ENCODE results near the gene NELL1. TPM values are rescaled to one million over a fixed set of nuclear protein-coding genes. Genes with fewer than 3 reads are reported as not detected.

NELL1 gene
- total RNA-seq, 2 experiments from 2014 or later, result not detected

GRCh38 chr11:21142007-21142406 lies 472.6 kb downstream of the NELL1 start:
- no peak for ATAC-seq (ENCODE audit: poor library complexity)
- Mint-ChIP-seq H3K9me3 (peaks cover 6% of the 10 kb centered on the region), H3K4me3 (no peak overlapping the region)

DNA sequence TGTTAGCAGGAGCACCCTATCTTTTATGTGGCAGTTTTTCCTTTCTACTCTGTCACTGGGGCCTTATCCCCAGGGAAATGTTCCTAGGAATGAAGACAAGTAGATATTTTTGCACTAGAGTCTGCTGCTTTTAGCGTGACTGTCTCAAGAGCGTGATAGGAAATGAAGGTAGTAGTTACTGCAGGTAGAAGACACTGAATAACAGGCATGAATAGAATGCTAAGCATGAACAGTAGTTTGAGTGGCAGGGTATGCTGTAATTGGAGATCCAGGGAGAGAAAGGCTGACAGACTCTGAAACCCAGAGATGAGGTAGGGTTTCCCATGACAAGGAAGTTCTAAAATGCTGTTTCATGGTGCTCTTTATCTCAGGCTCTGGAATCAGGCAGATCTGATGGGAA lies 475.1 kb downstream of the NELL1 start:
- H3K27ac Mint-ChIP-seq, result no peak overlapping the region

More at GRCh38 chr11:21142007-21142406, 472.6 kb downstream of the NELL1 start:
- H3K27ac Mint-ChIP-seq, result no peak overlapping the region
- Histone ChIP-seq H3K4me1 (ENCODE audit: insufficient read depth, low read length) (no peaks in the 10 kb centered on the region), H3K9me3 (ENCODE audit: control insufficient read depth in 1 of 2, insufficient read depth in 1 of 2, low read length in 2 of 2) (no peaks in the 10 kb centered on the region), H3K4me3 (ENCODE audit: low read length) (no peak overlapping the region), H3K27ac (ENCODE audit: low read depth in 1 of 2, low read length in 2 of 2) (no peak overlapping the region), H3K27me3 (ENCODE audit: control insufficient read depth in 1 of 2, insufficient read depth in 2 of 2, low read length in 2 of 2) (no peaks in the 10 kb centered on the region), H3K36me3 (ENCODE audit: insufficient read depth, low read length) (no peaks in the 10 kb centered on the region)
- ChIA-PET POLR2A (no interaction called here), CTCF (no interaction called here)
- H3K27me3 Mint-ChIP-seq, result no peaks in the 10 kb centered on the region
- H3K4me1 Mint-ChIP-seq (ENCODE audit: low read depth), result no peaks in the 10 kb centered on the region
- no peaks in the 10 kb centered on the region for H3K36me3 Mint-ChIP-seq (ENCODE audit: low read depth)
- intact Hi-C loops (cut with DNase I, micrococcal nuclease), result no loop called here
- TF ChIP-seq CTCF (IDR thresholded peaks at IDR 0.05), result no peak
- no peak for DNase-seq

DNA sequence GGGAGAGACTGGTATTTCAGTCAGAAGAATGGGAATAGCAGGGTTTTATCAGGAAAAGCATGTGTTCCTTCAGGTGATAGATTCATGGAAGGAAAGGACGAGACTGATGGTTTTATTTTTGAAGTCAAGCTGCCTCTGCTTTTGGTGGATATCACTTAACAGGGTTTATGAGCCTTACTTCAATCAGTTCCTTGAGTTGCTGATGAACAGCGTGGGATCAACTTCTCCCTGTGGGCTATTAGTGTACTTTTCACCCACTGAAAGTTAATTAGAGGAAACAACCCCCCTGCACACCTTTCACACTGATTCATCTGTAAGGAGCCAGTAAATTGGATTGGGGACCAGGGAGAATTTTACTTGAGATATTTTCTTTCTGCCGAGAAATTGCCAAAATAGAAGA lies 479.0 kb downstream of the NELL1 start:
- no peak overlapping the region for H3K27ac ChIP-seq (ENCODE audit: low read depth in 1 of 2, low read length in 2 of 2)
- DNase-seq (no peak), ATAC-seq (ENCODE audit: poor library complexity) (no peak)
- no peaks in the 10 kb centered on the region for H3K4me1 ChIP-seq (ENCODE audit: insufficient read depth, low read length)
- POLR2A ChIA-PET, result no interaction called here
- no peak overlapping the region for H3K4me3 ChIP-seq (ENCODE audit: low read length)
- TF ChIP-seq CTCF (IDR thresholded peaks at IDR 0.05), result no peak
- Mint-ChIP-seq H3K9me3 (peaks cover 10% of the 10 kb centered on the region), H3K4me3 (no peak overlapping the region), H3K36me3 (ENCODE audit: low read depth) (no peaks in the 10 kb centered on the region), H3K27ac (no peak overlapping the region), H3K27me3 (no peaks in the 10 kb centered on the region), H3K4me1 (ENCODE audit: low read depth) (no peaks in the 10 kb centered on the region)
- intact Hi-C loops (cut with DNase I, micrococcal nuclease), result no loop called here
- H3K9me3 ChIP-seq (ENCODE audit: control insufficient read depth in 1 of 2, insufficient read depth in 1 of 2, low read length in 2 of 2), result peaks cover 0 to 5% of the 10 kb centered on the region in 2 experiments
- CTCF ChIA-PET, result no interaction called here
- no peaks in the 10 kb centered on the region for H3K36me3 ChIP-seq (ENCODE audit: insufficient read depth, low read length)
- H3K27me3 ChIP-seq (ENCODE audit: control insufficient read depth in 1 of 2, insufficient read depth in 2 of 2, low read length in 2 of 2), result no peaks in the 10 kb centered on the region

More for the DNA sequence above, 475.1 kb downstream of the NELL1 start:
- POLR2A ChIA-PET, result no interaction called here
- no peak overlapping the region for H3K4me3 Mint-ChIP-seq
- CTCF ChIA-PET, result no interaction called here
- no peaks in the 10 kb centered on the region for H3K36me3 Mint-ChIP-seq (ENCODE audit: low read depth)
- ATAC-seq (ENCODE audit: poor library complexity) (no peak), DNase-seq (no peak)
- Histone ChIP-seq H3K27me3 (ENCODE audit: control insufficient read depth in 1 of 2, insufficient read depth in 2 of 2, low read length in 2 of 2) (no peaks in the 10 kb centered on the region), H3K9me3 (ENCODE audit: control insufficient read depth in 1 of 2, insufficient read depth in 1 of 2, low read length in 2 of 2) (peaks cover 0 to 5% of the 10 kb centered on the region in 2 experiments), H3K27ac (ENCODE audit: low read depth in 1 of 2, low read length in 2 of 2) (no peak overlapping the region), H3K36me3 (ENCODE audit: insufficient read depth, low read length) (no peaks in the 10 kb centered on the region), H3K4me3 (ENCODE audit: low read length) (no peak overlapping the region), H3K4me1 (ENCODE audit: insufficient read depth, low read length) (no peaks in the 10 kb centered on the region)
- no peak for TF ChIP-seq CTCF (IDR thresholded peaks at IDR 0.05)
- intact Hi-C loops (cut with DNase I, micrococcal nuclease), result no loop called here
- no peaks in the 10 kb centered on the region for H3K4me1 Mint-ChIP-seq (ENCODE audit: low read depth)
- peaks cover 8% of the 10 kb centered on the region for H3K9me3 Mint-ChIP-seq
- no peaks in the 10 kb centered on the region for H3K27me3 Mint-ChIP-seq
